Diencephalon (tissue), 1 donor: ENCODE data around the gene TCERG1L. TPM values are rescaled to one million over a fixed set of nuclear protein-coding genes. Genes with fewer than 3 reads are reported as not detected.

Source experiments
- total RNA-seq: library from RNA; depleted of rRNA; stranded (reverse); fragments of >200 nt; gene quantifications from one replicate; pipeline ENCODE4 v1.2.3, GENCODE V29; 2014

The TCERG1L gene
- 9.0 TPM for total RNA-seq

DNA sequence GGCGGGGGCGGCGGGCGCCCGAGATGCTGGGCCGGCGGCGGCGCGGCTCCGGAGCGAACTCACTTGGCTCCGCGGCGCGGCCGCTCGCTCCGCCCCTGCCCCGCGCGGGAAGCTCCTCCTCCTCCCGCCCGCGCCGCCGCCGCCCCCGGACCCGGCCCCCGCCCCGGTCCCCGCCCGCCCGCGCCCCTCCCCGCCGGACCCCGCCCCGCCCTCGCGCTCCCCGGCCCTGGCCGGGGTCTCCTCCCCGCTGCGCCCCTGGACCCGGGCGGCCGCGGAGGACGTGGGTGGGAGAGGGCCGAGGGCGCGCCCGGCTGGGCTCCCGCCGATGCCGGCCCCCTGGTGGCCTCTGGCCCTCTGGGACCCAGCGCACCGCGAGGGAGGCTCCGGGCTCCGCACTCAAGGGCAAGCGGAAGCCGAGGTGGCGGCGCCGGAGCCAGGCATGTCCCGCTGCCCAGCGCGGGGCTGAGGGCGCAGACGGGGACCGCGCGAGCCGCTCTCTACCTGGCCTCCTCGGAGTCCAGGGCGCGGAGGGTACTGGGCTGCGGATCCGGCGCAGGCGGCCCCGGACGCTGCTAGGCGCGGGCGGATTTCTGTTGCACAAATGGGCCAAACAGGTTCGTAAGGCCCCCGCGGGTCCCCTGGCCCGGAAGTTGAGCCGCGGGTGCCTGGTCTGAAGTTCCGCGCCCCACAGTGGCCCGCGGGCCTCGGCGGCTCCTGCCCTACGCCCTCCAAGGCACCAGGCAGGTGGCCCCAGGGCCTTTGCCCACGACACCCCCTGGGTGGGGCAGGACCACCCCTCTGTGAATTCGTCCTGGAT, at the start of gene TCERG1L:
Gene TCERG1L (minus strand): TSS at position 61 of the 817 bp plus-strand sequence. CDS start 86 bp downstream, outside the sequence.

